Duodenal mucosa (tissue), 2 donors: ENCODE results near the gene ST6GALNAC5.

Experiments used
- H3K27ac ChIP-seq: one replicate; pipeline ENCODE4 v1.7.0; 2013; ENCODE audit warnings: low read depth, low read length
- H3K27me3 ChIP-seq, 2 donors: one replicate each; pipeline ENCODE4 v1.7.0; 2013; ENCODE audit warnings: low read length in 2 of 2, control low read depth in 1 of 2; ENCODE audit not compliant: insufficient read depth in 2 of 2, control insufficient read depth in 1 of 2
- H3K36me3 ChIP-seq, 2 donors: one replicate each; pipeline ENCODE4 v1.7.0; 2013; ENCODE audit warnings: low read length in 2 of 2, control low read depth in 1 of 2; ENCODE audit not compliant: insufficient read depth in 2 of 2, control insufficient read depth in 1 of 2
- H3K4me1 ChIP-seq, 2 donors: one replicate each; pipeline ENCODE4 v1.7.0; 2013; ENCODE audit warnings: low read length in 2 of 2, control low read depth in 1 of 2; ENCODE audit not compliant: insufficient read depth in 2 of 2, control insufficient read depth in 1 of 2
- H3K4me3 ChIP-seq, 2 donors: one replicate each; pipeline ENCODE4 v1.7.0; 2013; ENCODE audit warnings: low read length in 2 of 2, low read depth in 1 of 2
- H3K9ac ChIP-seq, 2 donors: one replicate each; pipeline ENCODE4 v1.7.0; 2013; ENCODE audit warnings: low read length in 2 of 2, low read depth in 1 of 2
- H3K9me3 ChIP-seq, 2 donors: one replicate each; pipeline ENCODE4 v1.7.0; 2013; ENCODE audit warnings: low read length in 2 of 2, control low read depth in 1 of 2; ENCODE audit not compliant: control insufficient read depth in 1 of 2

ST6GALNAC5 gene

DNA sequence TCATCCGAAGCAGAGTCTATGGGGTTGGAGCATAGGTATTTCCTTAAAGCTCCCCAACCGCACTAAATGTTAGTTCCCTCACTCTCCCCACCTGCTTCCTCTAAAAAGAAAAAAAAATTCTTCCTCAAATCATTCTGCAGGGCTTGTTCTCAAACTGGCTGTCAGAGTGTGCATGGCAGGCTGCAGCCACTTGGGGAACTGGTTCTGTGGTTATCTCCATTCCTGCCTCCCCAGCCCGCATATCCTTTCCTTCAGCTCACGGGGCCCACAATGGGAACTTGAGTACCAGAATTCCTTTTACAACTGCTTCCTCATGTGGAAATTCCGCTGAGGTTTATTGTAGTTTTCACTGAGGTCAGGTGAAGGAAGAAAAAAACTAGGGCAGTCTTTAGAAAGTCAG is 192.7 kb downstream of the ST6GALNAC5 start:
- no peak overlapping the region for H3K9ac ChIP-seq
- no peaks in the 10 kb centered on the region for H3K36me3 ChIP-seq
- H3K4me3 ChIP-seq: no peak overlapping the region
- H3K27me3 ChIP-seq: no peaks in the 10 kb centered on the region
- no peaks in the 10 kb centered on the region for H3K4me1 ChIP-seq
- H3K9me3 ChIP-seq: no peaks in the 10 kb centered on the region
- H3K27ac ChIP-seq: no peak overlapping the region

DNA sequence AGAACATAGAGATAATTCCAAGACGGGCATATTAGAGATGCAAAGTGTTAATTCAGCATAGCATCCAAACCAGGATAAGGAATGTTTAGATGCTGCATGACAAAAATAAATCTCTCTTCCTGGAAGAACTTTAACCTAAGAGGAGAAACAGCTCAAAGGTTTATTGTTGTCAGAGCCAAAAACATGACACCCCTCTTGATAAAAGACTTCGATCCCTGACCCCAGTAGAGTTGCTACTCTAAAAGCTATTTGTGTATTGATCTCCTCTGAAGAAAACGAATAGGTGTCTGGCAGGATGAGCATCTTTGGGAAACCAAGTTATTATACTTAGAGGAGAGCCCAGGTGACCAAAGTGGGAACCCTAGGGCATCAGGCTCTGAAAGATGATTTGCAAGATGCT is 193.9 kb downstream of the ST6GALNAC5 start:
- H3K27ac ChIP-seq: no peak overlapping the region
- no peak overlapping the region for H3K4me3 ChIP-seq
- H3K36me3 ChIP-seq: no peaks in the 10 kb centered on the region
- no peak overlapping the region for H3K9ac ChIP-seq
- no peaks in the 10 kb centered on the region for H3K9me3 ChIP-seq
- no peaks in the 10 kb centered on the region for H3K27me3 ChIP-seq
- H3K4me1 ChIP-seq: no peaks in the 10 kb centered on the region

DNA sequence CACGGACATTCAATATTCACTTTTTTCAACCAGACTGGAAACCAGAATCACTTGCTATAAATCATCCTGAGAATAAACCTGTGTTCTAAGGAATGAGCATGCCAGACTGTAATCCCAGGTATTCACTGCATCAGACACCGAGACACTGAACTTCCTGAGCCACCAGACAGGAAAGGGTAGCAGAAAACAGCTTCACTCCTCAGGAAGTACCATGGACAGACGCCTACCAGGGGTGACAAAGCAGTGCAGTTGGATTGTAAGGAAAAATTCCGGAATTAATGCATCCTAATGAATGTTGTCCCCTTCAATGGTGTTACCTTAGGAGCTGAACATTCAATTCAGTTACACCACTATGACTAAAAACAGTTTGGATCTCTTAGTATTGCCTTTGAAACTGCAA is 195.8 kb downstream of the ST6GALNAC5 start:
- Histone ChIP-seq H3K9me3 (no peaks in the 10 kb centered on the region), H3K27ac (no peak overlapping the region), H3K27me3 (no peaks in the 10 kb centered on the region), H3K4me3 (no peak overlapping the region), H3K4me1 (no peaks in the 10 kb centered on the region), H3K36me3 (no peaks in the 10 kb centered on the region), H3K9ac (no peak overlapping the region)

DNA sequence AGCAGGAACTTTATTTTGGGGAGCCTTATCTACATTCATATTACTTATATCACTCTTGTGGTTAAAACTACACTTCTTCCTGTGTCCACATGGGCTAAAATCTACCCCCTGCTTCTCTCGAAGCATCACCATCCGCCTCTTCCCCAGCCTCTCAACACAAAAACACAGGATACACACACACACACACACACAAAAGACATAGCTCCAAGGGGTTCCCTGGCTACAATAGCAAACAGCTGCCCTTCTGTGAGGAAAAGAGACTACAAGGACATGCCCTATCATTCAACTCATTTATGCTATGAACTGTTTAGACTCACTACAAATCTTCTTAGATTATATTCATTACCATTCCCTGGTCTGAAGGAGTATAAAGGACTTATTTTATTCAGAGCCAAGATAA is 197.0 kb downstream of the ST6GALNAC5 start:
- Histone ChIP-seq H3K27ac (no peak overlapping the region), H3K4me3 (no peak overlapping the region), H3K9ac (no peak overlapping the region), H3K36me3 (no peaks in the 10 kb centered on the region), H3K9me3 (no peaks in the 10 kb centered on the region), H3K27me3 (no peaks in the 10 kb centered on the region), H3K4me1 (no peaks in the 10 kb centered on the region)

DNA sequence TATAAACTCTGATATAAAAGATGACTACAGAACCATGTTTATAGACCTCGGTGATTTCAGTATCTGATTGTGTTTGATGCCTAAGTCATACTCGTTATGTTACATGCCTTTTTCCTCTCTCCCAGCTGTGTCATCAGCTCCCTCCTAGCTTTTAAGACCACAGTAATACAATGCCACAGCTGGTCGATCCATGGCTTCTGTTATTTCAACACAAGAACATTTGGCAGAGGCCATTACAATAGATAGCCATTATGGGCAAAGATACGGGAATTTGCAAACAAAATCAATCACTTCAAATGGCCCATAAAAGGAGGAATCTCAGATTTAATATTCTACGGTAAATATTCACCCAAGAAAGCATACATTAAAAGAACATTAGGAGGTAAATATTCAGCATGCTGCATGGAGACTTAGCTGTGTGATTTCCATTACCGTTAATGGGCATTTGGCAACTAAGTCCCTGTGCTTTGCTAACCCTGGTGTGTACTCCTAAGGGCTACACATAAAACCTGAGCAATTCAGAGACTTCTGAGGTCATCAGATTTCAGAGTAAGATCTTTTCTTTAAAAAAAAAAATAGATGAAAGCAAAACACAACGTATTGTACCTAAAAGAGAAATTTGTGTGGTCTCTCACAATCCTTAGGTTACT is 198.5 kb downstream of the ST6GALNAC5 start:
- Histone ChIP-seq H3K9ac (no peak overlapping the region), H3K27me3 (no peaks in the 10 kb centered on the region), H3K4me3 (no peak overlapping the region), H3K4me1 (no peaks in the 10 kb centered on the region), H3K36me3 (no peaks in the 10 kb centered on the region), H3K27ac (no peak overlapping the region), H3K9me3 (no peaks in the 10 kb centered on the region)

DNA sequence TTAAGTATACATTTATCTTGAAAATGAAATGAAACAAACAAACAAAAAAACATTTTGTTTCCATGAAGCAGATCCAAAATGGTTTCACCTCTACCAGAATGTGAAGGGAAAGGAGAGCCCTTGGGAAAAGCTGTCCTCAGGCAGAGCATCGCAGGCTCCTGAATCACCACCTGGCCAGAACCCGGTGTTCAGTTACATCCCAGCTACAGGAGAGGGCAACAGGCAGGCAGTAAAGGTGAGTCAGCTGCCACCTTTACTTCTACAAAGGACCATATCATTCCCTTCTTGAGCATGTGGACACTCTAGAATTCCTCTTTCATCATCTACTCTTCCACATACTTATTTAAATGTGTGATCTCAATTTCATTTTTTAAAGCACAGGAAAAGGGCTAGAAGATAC is 200.7 kb downstream of the ST6GALNAC5 start:
- no peak overlapping the region for H3K9ac ChIP-seq
- no peaks in the 10 kb centered on the region for H3K4me1 ChIP-seq
- H3K27ac ChIP-seq: no peak overlapping the region
- no peaks in the 10 kb centered on the region for H3K9me3 ChIP-seq
- no peaks in the 10 kb centered on the region for H3K36me3 ChIP-seq
- no peak overlapping the region for H3K4me3 ChIP-seq
- no peaks in the 10 kb centered on the region for H3K27me3 ChIP-seq

DNA sequence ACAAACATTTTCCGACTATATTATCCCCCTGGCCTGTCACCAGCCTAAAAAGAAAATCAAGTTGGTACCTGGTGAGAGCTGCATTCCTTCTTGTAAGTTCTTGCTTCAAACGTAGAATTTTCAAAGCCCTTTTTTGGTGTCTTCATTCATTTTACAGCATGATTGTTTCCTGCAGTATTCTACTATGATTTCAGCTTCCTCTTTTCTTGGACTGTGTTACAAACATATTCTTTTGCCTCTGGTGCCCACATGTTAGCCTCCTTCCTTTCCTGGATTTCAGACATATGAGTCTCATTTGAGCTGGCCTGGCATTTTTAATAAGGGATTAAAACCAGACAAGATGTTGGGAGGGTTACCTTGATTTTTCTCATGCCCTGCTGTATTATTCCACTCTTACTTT is 209.5 kb downstream of the ST6GALNAC5 start:
- Histone ChIP-seq H3K4me1 (no peaks in the 10 kb centered on the region), H3K36me3 (no peaks in the 10 kb centered on the region), H3K27me3 (no peaks in the 10 kb centered on the region)

DNA sequence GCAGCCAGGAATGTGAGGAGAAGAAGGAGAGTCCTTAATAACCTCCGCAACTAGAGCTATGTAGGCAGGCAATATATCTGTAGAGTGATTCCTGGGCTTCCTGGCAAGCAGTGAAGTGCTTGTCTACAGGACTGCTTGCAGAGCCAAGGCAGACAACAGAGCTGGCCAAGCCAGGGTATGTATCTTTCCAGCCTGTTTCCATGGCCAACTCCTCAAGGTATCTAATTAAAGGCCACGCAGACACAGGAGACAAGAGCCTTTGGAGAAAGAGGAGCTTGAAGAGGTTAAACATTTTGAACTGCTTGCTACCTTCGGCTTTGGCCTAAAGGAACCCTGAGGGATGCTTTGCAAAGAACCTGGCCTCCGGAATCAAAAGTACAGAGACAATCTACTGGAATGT is 214.6 kb downstream of the ST6GALNAC5 start:
- Histone ChIP-seq H3K27ac (no peak overlapping the region), H3K9me3 (no peaks in the 10 kb centered on the region), H3K4me3 (no peak overlapping the region), H3K36me3 (no peaks in the 10 kb centered on the region), H3K9ac (no peak overlapping the region), H3K4me1 (no peaks in the 10 kb centered on the region), H3K27me3 (no peaks in the 10 kb centered on the region)

More for the DNA sequence above, 209.5 kb downstream of the ST6GALNAC5 start:
- H3K4me3 ChIP-seq: no peak overlapping the region
- H3K27ac ChIP-seq: no peak overlapping the region
- H3K9me3 ChIP-seq: no peaks in the 10 kb centered on the region
- no peak overlapping the region for H3K9ac ChIP-seq

DNA sequence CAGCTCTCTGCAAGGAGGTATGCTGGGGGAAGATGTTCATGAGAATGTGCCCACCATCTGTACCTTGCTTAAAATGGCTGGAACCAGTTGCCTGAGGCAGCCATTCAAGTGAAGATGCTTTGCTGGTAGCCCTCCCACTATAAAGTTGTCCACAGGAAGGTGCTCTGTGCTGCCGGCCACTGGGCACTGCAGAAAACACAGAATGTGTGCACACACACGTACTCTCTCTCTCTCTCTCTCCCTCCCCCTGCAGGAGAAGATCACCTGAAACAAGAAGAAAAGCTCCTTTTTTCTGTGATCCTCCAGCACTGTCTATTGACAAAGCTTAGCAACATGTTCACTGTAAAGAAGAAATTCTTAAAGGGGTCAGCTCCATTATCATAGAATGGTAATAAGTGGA is 217.2 kb downstream of the ST6GALNAC5 start:
- Histone ChIP-seq H3K9me3 (no peaks in the 10 kb centered on the region), H3K4me1 (no peaks in the 10 kb centered on the region), H3K27me3 (no peaks in the 10 kb centered on the region), H3K4me3 (no peak overlapping the region), H3K36me3 (no peaks in the 10 kb centered on the region), H3K27ac (no peak overlapping the region), H3K9ac (no peak overlapping the region)

DNA sequence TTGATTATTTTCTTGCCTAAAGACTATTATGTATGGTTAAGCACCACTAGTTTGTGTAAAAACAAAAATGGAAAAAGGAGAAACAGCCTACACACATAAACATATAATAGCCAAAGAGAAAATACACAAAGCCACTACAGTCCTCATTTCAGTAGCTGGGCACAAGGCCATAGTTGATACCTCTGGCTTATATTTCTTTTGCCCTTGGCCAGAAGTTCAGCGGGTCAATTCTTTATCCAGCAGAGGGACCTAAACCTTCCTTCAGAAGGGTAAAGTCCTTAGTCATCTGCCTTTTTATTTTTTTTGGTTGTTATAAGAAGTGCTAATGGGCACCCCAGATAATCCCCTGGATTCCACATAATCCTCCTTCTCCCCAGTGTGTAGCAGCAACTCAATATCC is 217.8 kb downstream of the ST6GALNAC5 start:
- Histone ChIP-seq H3K4me1 (no peaks in the 10 kb centered on the region), H3K27ac (no peak overlapping the region), H3K27me3 (no peaks in the 10 kb centered on the region), H3K36me3 (no peaks in the 10 kb centered on the region), H3K9ac (no peak overlapping the region), H3K9me3 (no peaks in the 10 kb centered on the region), H3K4me3 (no peak overlapping the region)

DNA sequence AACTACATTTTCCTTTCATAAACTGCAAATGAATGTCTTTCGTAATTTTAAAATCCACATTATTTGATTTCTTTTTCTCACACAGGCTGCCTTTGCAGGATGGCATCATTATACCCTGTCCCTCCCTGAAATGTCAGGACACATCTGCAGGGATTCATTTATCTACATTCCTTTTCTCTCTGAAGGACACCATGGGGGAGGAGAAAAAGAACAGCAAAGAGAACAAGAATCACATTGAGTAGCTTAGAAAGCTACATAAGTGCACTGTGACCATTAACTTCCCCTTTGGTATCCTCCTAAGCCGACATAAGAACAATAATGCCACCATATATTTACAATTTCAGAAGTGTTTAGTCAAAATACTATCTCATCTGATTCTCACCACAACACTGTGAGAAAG is 222.5 kb downstream of the ST6GALNAC5 start:
- Histone ChIP-seq H3K4me1 (peaks cover 0 to 3% of the 10 kb centered on the region in 2 donors), H3K4me3 (no peak overlapping the region), H3K36me3 (peaks cover 0 to 3% of the 10 kb centered on the region in 2 donors), H3K9ac (no peak overlapping the region), H3K27ac (no peak overlapping the region), H3K27me3 (no peaks in the 10 kb centered on the region), H3K9me3 (no peaks in the 10 kb centered on the region)
